Keratinocyte (primary cell): ENCODE data around the gene GLRX2. TPM values are rescaled to one million over a fixed set of nuclear protein-coding genes. Genes with fewer than 3 reads are reported as not detected.

Source experiments
- DNase-seq: peaks from one replicate; pipeline ENCODE4 v3.0.0-alpha.2; 2011; ENCODE audit warnings: low read depth, missing footprints, low spot score
- FAIRE-seq: peaks from 2 replicates; lab custom pipeline; 2011; peaks lifted over from hg19 to GRCh38; lab: Jason Lieb, UNC
- H2AFZ ChIP-seq: 2 replicates; pipeline ENCODE4 v1.6.0; 2012; ENCODE audit warnings: low read length, control low read depth, inconsistent platforms; ENCODE audit not compliant: control insufficient read depth
- H3K27ac ChIP-seq: 2 replicates; pipeline ENCODE4 v1.5.1; 2011; ENCODE audit warnings: low read length; ENCODE audit not compliant: control insufficient read depth, insufficient read depth
- H3K27me3 ChIP-seq: 3 replicates; pipeline ENCODE4 v1.6.0; 2011; ENCODE audit warnings: low read length; ENCODE audit not compliant: control insufficient read depth, insufficient read depth; ENCODE audit errors: extremely low read depth
- H3K36me3 ChIP-seq, 2 experiments: 2 replicates in 1 of 2; 3 replicates in 1 of 2; pipeline ENCODE4 v1.5.1; 2011; ENCODE audit warnings: low read length in 2 of 2, mild to moderate bottlenecking in 1 of 2; ENCODE audit not compliant: control insufficient read depth in 2 of 2, insufficient read depth in 2 of 2; ENCODE audit errors: extremely low read depth in 1 of 2
- H3K4me1 ChIP-seq: 3 replicates; pipeline ENCODE4 v1.5.1; 2011; ENCODE audit warnings: low read length; ENCODE audit not compliant: control insufficient read depth, insufficient read depth; ENCODE audit errors: extremely low read depth
- H3K4me2 ChIP-seq: 3 replicates; pipeline ENCODE4 v1.6.0; 2011; ENCODE audit warnings: low read depth, low read length; ENCODE audit not compliant: control insufficient read depth, insufficient read depth; ENCODE audit errors: extremely low read depth
- H3K4me3 ChIP-seq, 3 experiments: fragments of 200-600 bp in 1 of 3; sonication (generic) in 1 of 3; 2 replicates in 2 of 3; 3 replicates in 1 of 3; pipeline ENCODE4 v1.5.1; 2011 to 2016; ENCODE audit warnings: low read length in 3 of 3, mild to moderate bottlenecking in 3 of 3, control low read depth in 2 of 3, inconsistent platforms in 1 of 3, low read depth in 1 of 3, mixed read lengths in 1 of 3, mixed run types in 1 of 3, moderate library complexity in 1 of 3; ENCODE audit not compliant: control insufficient read depth in 2 of 3, insufficient read depth in 2 of 3; ENCODE audit errors: extremely low read depth in 1 of 3
- H3K79me2 ChIP-seq: 2 replicates; pipeline ENCODE4 v1.6.0; 2012; ENCODE audit warnings: low read length; ENCODE audit not compliant: control insufficient read depth, insufficient read depth
- H3K9ac ChIP-seq: 3 replicates; pipeline ENCODE4 v1.6.0; 2011; ENCODE audit warnings: low read length; ENCODE audit not compliant: control insufficient read depth, insufficient read depth; ENCODE audit errors: extremely low read depth
- H3K9me1 ChIP-seq: 3 replicates; pipeline ENCODE4 v1.6.0; 2011; ENCODE audit warnings: low read length; ENCODE audit not compliant: control insufficient read depth, insufficient read depth; ENCODE audit errors: extremely low read depth
- H3K9me3 ChIP-seq: 2 replicates; pipeline ENCODE4 v1.5.1; 2012; ENCODE audit warnings: low read depth, low read length; ENCODE audit not compliant: control insufficient read depth
- H4K20me1 ChIP-seq: 3 replicates; pipeline ENCODE4 v1.6.0; 2011; ENCODE audit warnings: low read length; ENCODE audit not compliant: control insufficient read depth, insufficient read depth; ENCODE audit errors: extremely low read depth
- EZH2 ChIP-seq: IDR thresholded peaks from one replicate; pipeline ENCODE4 v1.6.1; 2012; ENCODE audit warnings: inconsistent platforms, mild to moderate bottlenecking, low read length, moderate library complexity
- dilution Hi-C: fragments of 300-500 bp; cut with MboI; formaldehyde crosslinking; loops from one replicate; pipeline ENCODE4 v1.7.0; 2020; ENCODE audit warnings: low sequenced_read_pairs; ENCODE audit not compliant: extremely low pct_ligation_motif_present
- polyA plus RNA-seq, 5 experiments: library from polyadenylated mRNA; depleted of rRNA in 3 of 5; stranded (reverse) in 3 of 5; stranded (forward) in 1 of 5; unstranded in 1 of 5; fragments of >200 nt; gene quantifications; 1 replicate in 1 of 5; 2 replicates in 3 of 5; 3 replicates in 1 of 5; pipeline versions ENCODE4 v1.2.1 to v1.2.3, GENCODE V29; 2011 to 2012; ENCODE audit warnings: missing spikeins in 2 of 5, low read depth in 1 of 5, low replicate concordance in 1 of 5
- TF ChIP-seq, protein P1 (sequence below), 3 experiments: IDR thresholded peaks in 1 of 3; conservative IDR thresholded peaks in 1 of 3; optimal IDR thresholded peaks in 1 of 3; 2 replicates in 2 of 3; 3 replicates in 1 of 3; pipeline versions ENCODE3 to v1.5.1; 2011; ENCODE audit warnings: low read length in 3 of 3, mild to moderate bottlenecking in 3 of 3, moderate library complexity in 2 of 3, control low read depth in 1 of 3, inconsistent platforms in 1 of 3; ENCODE audit not compliant: insufficient read depth in 2 of 3; ENCODE audit errors: extremely low read depth in 1 of 3

GLRX2 gene
- polyA plus RNA-seq, 1 donor (not counting 4 experiments of a cell fraction or from before 2014, with no cell fraction given) = 29.2 TPM

DNA sequence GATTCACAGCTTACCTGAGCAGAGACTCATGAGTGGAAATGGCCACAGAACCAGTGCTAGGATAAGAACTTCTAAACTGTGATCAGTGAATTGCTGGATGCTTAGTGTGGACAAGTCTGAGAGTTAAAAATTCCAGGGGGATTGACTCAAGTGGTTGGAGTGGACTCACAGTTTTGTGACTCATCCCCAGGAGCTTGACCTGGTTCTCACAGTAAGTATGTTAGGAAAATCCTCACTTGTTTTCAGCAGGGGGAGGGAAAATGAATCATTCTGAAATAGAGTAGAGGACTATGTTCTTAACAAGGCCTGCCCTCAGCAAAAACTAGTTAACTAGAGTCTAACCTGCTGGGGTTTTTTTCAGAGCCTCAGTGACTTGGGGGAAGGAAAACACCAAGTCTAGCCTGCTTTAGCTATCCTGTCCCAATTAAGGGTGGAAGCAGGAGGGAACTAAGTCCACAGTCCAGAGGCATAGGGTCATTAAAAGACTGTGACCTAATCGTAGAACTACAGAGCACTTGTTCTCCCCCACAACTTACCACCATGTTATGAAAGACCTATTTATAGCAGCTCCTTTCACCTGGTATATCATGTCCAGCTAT is 10.5 kb upstream of the GLRX2 start:
- peak overlapping the region; percentile 32 for H2AFZ ChIP-seq
- peaks cover 17% of the 10 kb centered on the region for H3K4me1 ChIP-seq
- dilution Hi-C loops = no loop called here
- no peaks in the 10 kb centered on the region for H4K20me1 ChIP-seq
- H3K4me2 ChIP-seq = peak overlapping the region; percentile 57
- H3K9me1 ChIP-seq = no peaks in the 10 kb centered on the region
- TF ChIP-seq, protein P1, sequence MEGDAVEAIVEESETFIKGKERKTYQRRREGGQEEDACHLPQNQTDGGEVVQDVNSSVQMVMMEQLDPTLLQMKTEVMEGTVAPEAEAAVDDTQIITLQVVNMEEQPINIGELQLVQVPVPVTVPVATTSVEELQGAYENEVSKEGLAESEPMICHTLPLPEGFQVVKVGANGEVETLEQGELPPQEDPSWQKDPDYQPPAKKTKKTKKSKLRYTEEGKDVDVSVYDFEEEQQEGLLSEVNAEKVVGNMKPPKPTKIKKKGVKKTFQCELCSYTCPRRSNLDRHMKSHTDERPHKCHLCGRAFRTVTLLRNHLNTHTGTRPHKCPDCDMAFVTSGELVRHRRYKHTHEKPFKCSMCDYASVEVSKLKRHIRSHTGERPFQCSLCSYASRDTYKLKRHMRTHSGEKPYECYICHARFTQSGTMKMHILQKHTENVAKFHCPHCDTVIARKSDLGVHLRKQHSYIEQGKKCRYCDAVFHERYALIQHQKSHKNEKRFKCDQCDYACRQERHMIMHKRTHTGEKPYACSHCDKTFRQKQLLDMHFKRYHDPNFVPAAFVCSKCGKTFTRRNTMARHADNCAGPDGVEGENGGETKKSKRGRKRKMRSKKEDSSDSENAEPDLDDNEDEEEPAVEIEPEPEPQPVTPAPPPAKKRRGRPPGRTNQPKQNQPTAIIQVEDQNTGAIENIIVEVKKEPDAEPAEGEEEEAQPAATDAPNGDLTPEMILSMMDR (optimal IDR thresholded peaks at IDR 0.05 in 1 of 3, IDR thresholded peaks at IDR 0.05 in 1 of 3, conservative IDR thresholded peaks at IDR 0.05 in 1 of 3; ENCODE audit: extremely low read depth in 1 of 3, insufficient read depth in 2 of 3, low read length in 3 of 3) = no peak
- no peak for TF ChIP-seq EZH2
- DNase-seq (peak; percentile 89), FAIRE-seq (peak; percentile 93)
- H3K9ac ChIP-seq = no peak overlapping the region
- no peaks in the 10 kb centered on the region for H3K27me3 ChIP-seq
- peak overlapping the region; percentile 37 for H3K27ac ChIP-seq
- H3K4me3 ChIP-seq = no peak overlapping the region
- no peaks in the 10 kb centered on the region for H3K9me3 ChIP-seq
- H3K36me3 ChIP-seq = no peaks in the 10 kb centered on the region
- no peaks in the 10 kb centered on the region for H3K79me2 ChIP-seq

DNA sequence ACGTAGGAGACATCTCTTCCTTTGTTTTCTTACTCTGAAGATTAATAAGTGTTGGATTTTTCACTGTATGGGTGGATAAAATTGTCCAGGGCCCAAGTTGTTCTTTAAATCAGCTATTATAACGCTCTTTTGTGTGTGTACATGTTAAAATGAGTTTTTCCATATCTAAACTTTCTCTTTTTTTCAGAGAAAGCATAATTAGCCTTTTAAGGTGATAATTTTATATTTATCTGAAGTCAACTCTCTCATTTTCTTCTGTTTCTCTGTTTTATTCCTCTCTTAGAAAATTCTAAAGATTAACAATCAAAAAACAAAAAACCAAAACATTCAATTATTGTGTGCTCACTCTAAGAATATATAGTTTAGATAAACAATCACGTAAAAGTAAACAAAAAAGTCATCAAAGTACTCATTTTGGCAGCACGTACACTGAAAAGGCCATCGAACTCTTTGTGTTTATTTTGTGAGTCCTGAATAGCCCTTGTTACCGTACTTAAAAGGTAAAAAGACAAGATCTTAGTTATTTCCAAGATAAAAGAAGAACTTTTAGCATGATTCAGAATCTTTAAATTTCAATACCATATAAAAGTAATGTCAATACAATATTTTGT is 9.4 kb upstream of the GLRX2 start:
- Histone ChIP-seq H4K20me1 (no peaks in the 10 kb centered on the region), H3K4me3 (no peak overlapping the region), H3K9ac (no peak overlapping the region), H3K4me2 (no peak overlapping the region), H3K9me1 (no peaks in the 10 kb centered on the region), H3K36me3 (no peaks in the 10 kb centered on the region), H2AFZ (no peak overlapping the region), H3K79me2 (no peaks in the 10 kb centered on the region), H3K27ac (no peak overlapping the region), H3K4me1 (peaks cover 17% of the 10 kb centered on the region), H3K27me3 (no peaks in the 10 kb centered on the region), H3K9me3 (no peaks in the 10 kb centered on the region)
- FAIRE-seq (no peak), DNase-seq (no peak)
- dilution Hi-C loops = no loop called here
- TF ChIP-seq EZH2 = no peak
- TF ChIP-seq, protein P1 (optimal IDR thresholded peaks at IDR 0.05 in 1 of 3, IDR thresholded peaks at IDR 0.05 in 1 of 3, conservative IDR thresholded peaks at IDR 0.05 in 1 of 3; ENCODE audit: extremely low read depth in 1 of 3, insufficient read depth in 2 of 3, low read length in 3 of 3) = no peak
